A673 (cell line): ENCODE data around the gene GTF3C1.

Source experiments
- CTCF ChIP-seq: fragments of 300-800, 200-600 bp; sonication (generic); conservative IDR thresholded peaks from 2 replicates; pipeline ENCODE4 v1.5.1; 2017; ENCODE audit warnings: low read depth, mild to moderate bottlenecking, antibody characterized with exemption, low read length, moderate library complexity, mixed read lengths
- EZH2 ChIP-seq: fragments of 200-600 bp; sonication (generic); IDR thresholded peaks from 2 replicates; pipeline ENCODE4 v1.6.1; 2017; ENCODE audit warnings: borderline replicate concordance, low read depth, mild to moderate bottlenecking, mixed read lengths, antibody characterized with exemption, low read length; ENCODE audit not compliant: poor library complexity, severe bottlenecking

- no peak for TF ChIP-seq CTCF
- TF ChIP-seq EZH2: no peak
Measured at GRCh38 chr16:27598220-27598619, 48.5 kb upstream of the GTF3C1 start.
